HepG2 (cell line): ENCODE measurements around the gene CNTF. TPM values are rescaled to one million over a fixed set of nuclear protein-coding genes. Genes with fewer than 3 reads are reported as not detected.

Experiments used
- ATAC-seq: fragments of 200-7000 bp; cut with Tn5 transposase; 3 replicates; pipeline ENCODE4 v1.9.1; 2020; ENCODE audit warnings: mild to moderate bottlenecking, moderate library complexity
- BruUV-seq: library from RNA; stranded (reverse); fragments of 400-500 nt; replicated peaks from 2 replicates; lab custom pipeline; 2021; lab: Mats Ljungman, UMichigan
- CTCF ChIA-PET: fragments of 300-600 bp; formaldehyde crosslinking; extraction: SDS; loops from one replicate; lab custom pipeline; 2021; ENCODE audit warnings: low total read pairs, inconsistent platforms, low intra/inter-chr PET ratio; lab: Yijun Ruan, JAX
- POLR2A ChIA-PET: fragments of 350-600 bp; sonication (Branson Sonifier 250); formaldehyde crosslinking; loops from one replicate; lab custom pipeline; 2020; ENCODE audit warnings: antibody characterized with exemption, inconsistent platforms; lab: Yijun Ruan, JAX
- DNase-seq: peaks from one replicate; pipeline ENCODE4 v3.0.0-alpha.2; 2015; ENCODE audit warnings: low spot score
- FAIRE-seq: peaks from 3 replicates; lab custom pipeline; 2011; peaks lifted over from hg19 to GRCh38; lab: Jason Lieb, UNC
- H2AFZ ChIP-seq: one replicate; pipeline ENCODE4 v1.6.1; 2011; ENCODE audit warnings: low read length, inconsistent platforms
- H3K27ac ChIP-seq: fragments of 300-600 bp; 3 replicates; pipeline ENCODE4 v1.8.0; 2011; ENCODE audit warnings: mixed run types, mild to moderate bottlenecking, mixed read lengths, low read length, inconsistent platforms; ENCODE audit not compliant: insufficient read depth; ENCODE audit errors: extremely low read length
- H3K27me3 ChIP-seq, 2 experiments: fragments of 200-600 bp in 1 of 2; 2 replicates in 1 of 2; 3 replicates in 1 of 2; pipeline versions ENCODE4 v1.6.0 to v1.8.0; 2011; ENCODE audit warnings: low read length in 2 of 2, mild to moderate bottlenecking in 2 of 2, moderate library complexity in 2 of 2, inconsistent platforms in 1 of 2; ENCODE audit not compliant: insufficient read depth in 2 of 2, control insufficient read depth in 1 of 2
- H3K36me3 ChIP-seq, 2 experiments: fragments of 200-600 bp in 1 of 2; replicated peaks in 1 of 2; 2 replicates in 1 of 2; 3 replicates in 1 of 2; pipeline versions ENCODE4 v1.5.1 to v1.8.0; 2011; ENCODE audit warnings: low read length in 2 of 2, inconsistent platforms in 1 of 2; ENCODE audit not compliant: insufficient read depth in 2 of 2, control insufficient read depth in 1 of 2
- H3K4me1 ChIP-seq: 2 replicates; pipeline ENCODE4 v1.5.1; 2012; ENCODE audit warnings: low read length, inconsistent platforms; ENCODE audit not compliant: insufficient read depth
- H3K4me2 ChIP-seq: 2 replicates; pipeline ENCODE4 v1.6.0; 2011; ENCODE audit warnings: low read depth, low read length, inconsistent platforms
- H3K4me3 ChIP-seq, 3 experiments: fragments of 200-600 bp in 1 of 3; sonication (generic), shearing (Covaris generic) in 1 of 3; replicated peaks in 1 of 3; 2 replicates each; pipeline ENCODE4 v1.5.1; 2011 to 2016; ENCODE audit warnings: low read length in 3 of 3, inconsistent platforms in 2 of 3, low read depth in 2 of 3, mild to moderate bottlenecking in 2 of 3, control low read depth in 1 of 3, mixed read lengths in 1 of 3; ENCODE audit not compliant: insufficient read depth in 1 of 3
- H3K79me2 ChIP-seq: one replicate; pipeline ENCODE4 v1.6.1; 2011; ENCODE audit warnings: low read length, inconsistent platforms; ENCODE audit not compliant: insufficient read depth
- H3K9ac ChIP-seq: 2 replicates; pipeline ENCODE4 v1.6.0; 2011; ENCODE audit warnings: mild to moderate bottlenecking, low read depth, low read length, inconsistent platforms; ENCODE audit not compliant: insufficient read depth
- H3K9me3 ChIP-seq: 2 replicates; pipeline ENCODE4 v1.5.1; 2012; ENCODE audit warnings: mild to moderate bottlenecking, low read length
- H4K20me1 ChIP-seq: 2 replicates; pipeline ENCODE4 v1.6.0; 2011; ENCODE audit warnings: inconsistent platforms, mild to moderate bottlenecking, low read length, moderate library complexity; ENCODE audit not compliant: insufficient read depth
- EHMT2 ChIP-seq: fragments of 200-600 bp; sonication (generic); IDR thresholded peaks from 2 replicates; pipeline ENCODE4 v1.7.0; 2017; ENCODE audit warnings: antibody characterized with exemption, low read depth, low read length, borderline replicate concordance
- HDAC6 ChIP-seq: fragments of 200-600 bp; sonication (generic); IDR thresholded peaks from 2 replicates; pipeline ENCODE4 v1.7.0; 2017; ENCODE audit warnings: mild to moderate bottlenecking, antibody characterized with exemption, low read length, low read depth
- HNRNPK ChIP-seq: fragments of 200-400 bp; formaldehyde crosslinking; IDR thresholded peaks from 2 replicates; pipeline ENCODE4 v1.6.1; 2018; ENCODE audit warnings: low read length, low read depth, moderate library complexity, mild to moderate bottlenecking; ENCODE audit not compliant: poor library complexity, severe bottlenecking
- JUND ChIP-seq: sonication (generic); formaldehyde crosslinking; IDR thresholded peaks from 2 replicates; pipeline ENCODE4 v1.8.0; 2022; ENCODE audit warnings: mild to moderate bottlenecking, missing genetic modification reagents
- PHF21A ChIP-seq: sonication (generic); formaldehyde crosslinking; IDR thresholded peaks from 2 replicates; pipeline ENCODE4 v1.5.0; 2020; ENCODE audit warnings: mild to moderate bottlenecking, missing genetic modification reagents
- SMAD9 ChIP-seq: sonication (generic); formaldehyde crosslinking; IDR thresholded peaks from 2 replicates; pipeline ENCODE4 v1.5.1; 2020; ENCODE audit warnings: mild to moderate bottlenecking, missing genetic modification reagents
- THAP9 ChIP-seq: sonication (generic); formaldehyde crosslinking; IDR thresholded peaks from 2 replicates; pipeline ENCODE4; 2020; ENCODE audit warnings: missing genetic modification reagents, mild to moderate bottlenecking, borderline replicate concordance
- TP53 ChIP-seq: sonication (generic); formaldehyde crosslinking; conservative IDR thresholded peaks from 2 replicates; pipeline ENCODE4 v1.4.0; 2020; ENCODE audit warnings: missing genetic modification reagents
- TSC22D2 ChIP-seq: sonication (generic); formaldehyde crosslinking; IDR thresholded peaks from 2 replicates; pipeline ENCODE4 v1.5.1; 2020; ENCODE audit warnings: missing genetic modification reagents, mild to moderate bottlenecking, borderline replicate concordance
- ZBTB8A ChIP-seq: sonication (generic); formaldehyde crosslinking; IDR thresholded peaks from 2 replicates; pipeline ENCODE4 v1.4.0; 2020; ENCODE audit warnings: mild to moderate bottlenecking, low read depth, missing genetic modification reagents, borderline replicate concordance
- ZNF20 ChIP-seq: sonication (generic); formaldehyde crosslinking; IDR thresholded peaks from 2 replicates; pipeline ENCODE4 v1.4.0; 2020; ENCODE audit warnings: mild to moderate bottlenecking, moderate library complexity, missing genetic modification reagents
- ZNF382 ChIP-seq: sonication (generic); formaldehyde crosslinking; IDR thresholded peaks from 2 replicates; pipeline ENCODE4 v1.5.0; 2020; ENCODE audit warnings: missing genetic modification reagents, mild to moderate bottlenecking, borderline replicate concordance
- ZNF430 ChIP-seq: sonication (generic); formaldehyde crosslinking; IDR thresholded peaks from 2 replicates; pipeline ENCODE4 v1.9.0; 2021; ENCODE audit warnings: mild to moderate bottlenecking, missing genetic modification reagents
- ZNF512 ChIP-seq: sonication (generic); formaldehyde crosslinking; IDR thresholded peaks from 2 replicates; pipeline ENCODE4 v1.4.0; 2020; ENCODE audit warnings: mild to moderate bottlenecking, missing genetic modification reagents
- ZNF720 ChIP-seq: sonication (generic); formaldehyde crosslinking; IDR thresholded peaks from 2 replicates; pipeline ENCODE4 v1.4.0; 2020; ENCODE audit warnings: missing genetic modification reagents
- ZNF768 ChIP-seq: sonication (generic); formaldehyde crosslinking; IDR thresholded peaks from 2 replicates; pipeline ENCODE4 v1.4.0; 2020; ENCODE audit warnings: missing genetic modification reagents
- WGBS: methylation state at CpG from one replicate; pipeline ENCODE4 v1.1.6; 2017; ENCODE audit warnings: low lambda C conversion rate; 5-methylcytosine and 5-hydroxymethylcytosine counted together
- in situ Hi-C: cut with HindIII; loops from 2 replicates; pipeline ENCODE4 v1.10.0; 2017; ENCODE audit warnings: low pct_unique_long_range_greater_than_20kb; ENCODE audit not compliant: extremely low pct_ligation_motif_present
- intact Hi-C: fragments of 100-400 bp; cut with micrococcal nuclease; formaldehyde crosslinking; loops from one replicate; pipeline ENCODE4 v1.10.0; 2022; ENCODE audit not compliant: unreplicated experiment
- polyA plus RNA-seq, 8 experiments: library from polyadenylated mRNA; depleted of rRNA in 3 of 8; stranded (reverse) in 7 of 8; unstranded in 1 of 8; fragments of >200 nt; fragmentation: Illumina TruSeq in 4 of 8; extraction: Trizol in 4 of 8; gene quantifications; 2 replicates each; pipeline versions ENCODE4 v1.2.1 to v1.2.3, GENCODE V29; 2011 to 2016; ENCODE audit warnings: low read depth in 4 of 8, missing spikeins in 1 of 8, mixed read lengths in 1 of 8; ENCODE audit not compliant: insufficient read depth in 1 of 8
- total RNA-seq, 5 experiments: library from RNA; depleted of rRNA; stranded (reverse); fragments of >200 nt; fragmentation: Illumina TruSeq; extraction: Trizol; gene quantifications; 2 replicates each; pipeline ENCODE4 v1.2.3, GENCODE V29; 2016; ENCODE audit warnings: low read depth in 1 of 5
- TF ChIP-seq, protein P1 (sequence below): IDR thresholded peaks from 2 replicates; pipeline ENCODE4 v1.6.1; 2016; ENCODE audit warnings: low read depth, control low read depth
- TF ChIP-seq, protein P2 (sequence below): sonication (generic); IDR thresholded peaks from 2 replicates; pipeline ENCODE4 v1.6.1; 2016; ENCODE audit warnings: low read depth, borderline replicate concordance

Gene CNTF
- total and polyA plus RNA-seq, 2 of the 13 experiments (the other 11 are each of a cell fraction or from before 2014, with no cell fraction given), result 0.51 to 2.3 TPM

DNA sequence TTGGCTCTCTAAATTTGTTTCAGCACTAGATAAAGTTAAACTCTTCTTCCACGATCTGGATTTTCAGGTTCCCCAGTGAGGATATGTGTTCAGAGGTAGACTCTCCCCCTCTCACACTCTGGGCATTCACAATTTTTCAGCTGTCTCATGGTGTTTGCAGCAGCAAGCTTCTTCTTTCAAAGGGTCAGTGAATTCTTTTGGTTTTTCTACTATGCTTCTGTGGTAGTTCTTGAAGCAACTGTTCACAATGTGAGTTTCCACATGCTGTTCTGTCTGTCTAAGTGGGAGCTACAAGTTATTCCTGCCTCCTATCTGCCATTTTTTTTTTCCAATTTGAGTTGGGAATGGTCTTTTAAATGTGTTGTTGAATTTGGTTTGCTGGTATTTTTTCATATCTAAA is 25.4 kb downstream of the CNTF start:
- Histone ChIP-seq H3K4me3 (no peak overlapping the region), H3K4me2 (no peak overlapping the region), H3K79me2 (no peaks in the 10 kb centered on the region), H3K9ac (no peak overlapping the region), H3K4me1 (no peaks in the 10 kb centered on the region)
- CTCF ChIA-PET, result no interaction called here
- intact Hi-C loops, result no loop called here
- TF ChIP-seq HDAC6 (no peak), JUND (CRISPR knock-in tag) (no peak), THAP9 (CRISPR knock-in tag) (no peak), ZNF382 (CRISPR knock-in tag) (no peak), TSC22D2 (CRISPR knock-in tag) (no peak), ZNF430 (CRISPR knock-in tag) (no peak), SMAD9 (CRISPR knock-in tag) (no peak), ZNF768 (CRISPR knock-in tag) (no peak), EHMT2 (no peak), ZNF20 (no peak), PHF21A (CRISPR knock-in tag) (no peak), ZBTB8A (CRISPR knock-in tag) (no peak), TP53 (CRISPR knock-in tag) (no peak), HNRNPK (no peak), ZNF512 (no peak), ZNF720 (CRISPR knock-in tag) (no peak)
- TF ChIP-seq, protein P1, sequence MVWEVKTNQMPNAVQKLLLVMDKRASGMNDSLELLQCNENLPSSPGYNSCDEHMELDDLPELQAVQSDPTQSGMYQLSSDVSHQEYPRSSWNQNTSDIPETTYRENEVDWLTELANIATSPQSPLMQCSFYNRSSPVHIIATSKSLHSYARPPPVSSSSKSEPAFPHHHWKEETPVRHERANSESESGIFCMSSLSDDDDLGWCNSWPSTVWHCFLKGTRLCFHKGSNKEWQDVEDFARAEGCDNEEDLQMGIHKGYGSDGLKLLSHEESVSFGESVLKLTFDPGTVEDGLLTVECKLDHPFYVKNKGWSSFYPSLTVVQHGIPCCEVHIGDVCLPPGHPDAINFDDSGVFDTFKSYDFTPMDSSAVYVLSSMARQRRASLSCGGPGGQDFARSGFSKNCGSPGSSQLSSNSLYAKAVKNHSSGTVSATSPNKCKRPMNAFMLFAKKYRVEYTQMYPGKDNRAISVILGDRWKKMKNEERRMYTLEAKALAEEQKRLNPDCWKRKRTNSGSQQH (CRISPR knock-in tag), result no peak
- TF ChIP-seq, protein P2, sequence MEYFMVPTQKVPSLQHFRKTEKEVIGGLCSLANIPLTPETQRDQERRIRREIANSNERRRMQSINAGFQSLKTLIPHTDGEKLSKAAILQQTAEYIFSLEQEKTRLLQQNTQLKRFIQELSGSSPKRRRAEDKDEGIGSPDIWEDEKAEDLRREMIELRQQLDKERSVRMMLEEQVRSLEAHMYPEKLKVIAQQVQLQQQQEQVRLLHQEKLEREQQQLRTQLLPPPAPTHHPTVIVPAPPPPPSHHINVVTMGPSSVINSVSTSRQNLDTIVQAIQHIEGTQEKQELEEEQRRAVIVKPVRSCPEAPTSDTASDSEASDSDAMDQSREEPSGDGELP, result no peak
- TF ChIP-seq, all 625 proteins: peak for 0
- no peak overlapping the region for H3K27ac ChIP-seq
- WGBS, result 0% methylated on average over 1 of the region's 1 CpG
- H3K27me3 ChIP-seq, result no peaks in the 10 kb centered on the region
- ATAC-seq, result no peak
- in situ Hi-C loops, result no loop called here
- POLR2A ChIA-PET, result no interaction called here
- no peak for FAIRE-seq
- DNase-seq, result no peak
- no peaks in the 10 kb centered on the region for H3K36me3 ChIP-seq
- H4K20me1 ChIP-seq, result no peaks in the 10 kb centered on the region
- no TSS peak for BruUV-seq
- H2AFZ ChIP-seq, result no peak overlapping the region
- peaks cover 16% of the 10 kb centered on the region; the same call in 1 of the 2 replicates for H3K9me3 ChIP-seq
